Stimulated activated CD4-positive, alpha-beta T cell treated with anti-CD3 and anti-CD28 coated beads, TNF-alpha, amount 100 ng/mL, for 1 hour (primary cell): ENCODE results near the gene MT1A.
"Not testable (repeated sequence)": the region's sequence is repeated elsewhere in the genome, so short reads cannot be mapped to it uniquely, and the experiment has no call there.

ENCODE experiments used
- DNase-seq, 3 donors: peaks; one replicate each; pipeline ENCODE4 v3.0.0-alpha.2; 2020; ENCODE audit warnings: low read depth in 3 of 3, low spot score in 1 of 3

The MT1A gene

DNA sequence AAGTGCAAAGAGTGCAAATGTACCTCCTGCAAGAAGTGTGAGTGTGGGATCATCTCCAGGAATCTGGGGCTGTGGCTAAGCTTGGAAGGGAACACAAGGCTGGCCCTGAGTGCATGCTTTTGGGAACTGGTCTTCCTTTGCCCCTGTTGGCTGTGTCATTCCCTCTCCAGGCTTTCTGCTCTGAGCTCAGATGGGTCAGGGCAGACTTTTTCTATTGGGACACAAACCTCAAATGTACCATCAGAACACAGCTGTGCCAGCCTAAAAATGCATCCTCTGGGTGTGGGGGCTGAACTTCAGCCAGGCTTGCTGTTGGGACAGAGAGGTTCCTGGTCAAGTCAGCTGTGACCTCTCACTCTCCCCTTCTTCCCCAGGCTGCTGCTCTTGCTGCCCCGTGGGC lies 14.1 kb downstream of the MT1A start:
- no peak for DNase-seq

DNA sequence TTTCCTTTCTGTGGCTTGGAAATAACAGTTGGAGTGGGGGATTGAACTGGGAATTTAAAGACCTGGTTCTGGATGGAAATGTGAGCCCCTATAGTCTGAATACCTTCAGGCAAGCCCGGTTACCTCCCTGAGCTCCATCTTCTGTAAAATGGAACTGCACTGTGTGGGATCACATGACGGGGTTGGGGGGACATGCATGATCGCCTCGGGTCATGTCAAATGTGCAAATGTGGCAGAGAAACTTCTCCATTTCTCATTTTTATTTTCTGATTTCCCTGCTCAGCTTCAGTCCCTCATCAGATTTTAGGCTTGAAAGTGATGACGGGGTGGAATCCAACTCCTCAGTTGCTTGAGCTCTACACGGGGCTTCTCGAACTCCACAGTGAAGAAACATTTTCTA lies 14.8 kb downstream of the MT1A start:
- DNase-seq: no peak

GRCh38 chr16:56657555-56658326 lies 19.3 kb downstream of the MT1A start, which contains the start of gene MT1F:
Gene MT1F (plus strand): TSS chr16:56657959. CDS start chr16:56658059, 100 bp downstream.
- peak; percentile 16 to 67 (median 29) for DNase-seq

GRCh38 chr16:56658327-56658875 lies 19.9 kb downstream of the MT1A start:
- DNase-seq: no peak

DNA sequence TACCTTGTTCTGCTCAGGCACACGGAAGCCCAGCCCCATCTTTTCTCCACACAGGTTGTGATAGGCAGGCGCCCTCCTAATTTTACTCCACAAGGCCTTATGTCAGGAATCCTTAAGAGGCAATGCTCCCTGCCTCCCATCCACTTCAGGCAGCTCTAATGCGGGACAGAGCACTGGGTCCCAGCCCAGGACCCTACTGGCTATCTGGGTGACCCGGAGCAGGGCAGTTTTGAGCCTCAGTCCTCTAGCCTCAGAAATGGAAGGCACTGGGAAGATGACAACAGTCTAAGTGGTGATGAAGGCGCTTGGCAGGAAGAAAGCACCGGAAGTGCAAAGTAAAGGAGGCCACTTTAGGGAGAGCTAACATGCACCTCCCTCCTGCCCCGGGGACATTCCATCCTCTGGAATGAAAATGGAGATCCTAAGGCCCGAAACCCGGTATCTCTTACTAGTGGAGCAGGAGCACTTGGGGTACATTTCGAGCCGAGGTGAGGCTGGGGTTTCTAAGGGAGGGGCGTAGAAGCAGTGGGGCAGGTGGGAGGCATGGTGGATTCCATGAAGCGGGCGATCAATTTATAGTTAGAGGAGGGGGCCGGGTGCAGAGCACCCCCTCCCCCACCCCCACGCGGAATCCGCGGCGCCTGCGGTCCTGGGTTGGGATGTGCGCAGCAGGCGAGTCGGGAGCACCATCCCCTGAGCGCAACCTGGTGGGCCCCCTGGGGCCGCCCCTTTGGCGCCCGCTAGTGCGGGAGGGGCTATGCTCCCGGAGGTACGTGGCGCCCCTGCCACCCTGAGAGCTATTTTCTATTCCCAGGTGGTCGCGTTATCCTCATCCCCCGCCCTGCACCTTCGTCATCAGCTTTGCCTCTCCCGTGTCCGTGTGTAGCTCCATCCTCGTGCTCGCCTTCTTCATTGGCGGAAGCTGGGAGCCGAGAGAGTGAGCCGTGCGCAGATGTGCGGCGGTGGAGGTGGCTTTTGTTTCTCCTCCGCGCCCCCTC lies 24.2 kb downstream of the MT1A start:
- DNase-seq: no peak

- DNase-seq: no peak
These were observed 26.0 kb downstream of the MT1A start for GRCh38 chr16:56664506-56664905.

DNA sequence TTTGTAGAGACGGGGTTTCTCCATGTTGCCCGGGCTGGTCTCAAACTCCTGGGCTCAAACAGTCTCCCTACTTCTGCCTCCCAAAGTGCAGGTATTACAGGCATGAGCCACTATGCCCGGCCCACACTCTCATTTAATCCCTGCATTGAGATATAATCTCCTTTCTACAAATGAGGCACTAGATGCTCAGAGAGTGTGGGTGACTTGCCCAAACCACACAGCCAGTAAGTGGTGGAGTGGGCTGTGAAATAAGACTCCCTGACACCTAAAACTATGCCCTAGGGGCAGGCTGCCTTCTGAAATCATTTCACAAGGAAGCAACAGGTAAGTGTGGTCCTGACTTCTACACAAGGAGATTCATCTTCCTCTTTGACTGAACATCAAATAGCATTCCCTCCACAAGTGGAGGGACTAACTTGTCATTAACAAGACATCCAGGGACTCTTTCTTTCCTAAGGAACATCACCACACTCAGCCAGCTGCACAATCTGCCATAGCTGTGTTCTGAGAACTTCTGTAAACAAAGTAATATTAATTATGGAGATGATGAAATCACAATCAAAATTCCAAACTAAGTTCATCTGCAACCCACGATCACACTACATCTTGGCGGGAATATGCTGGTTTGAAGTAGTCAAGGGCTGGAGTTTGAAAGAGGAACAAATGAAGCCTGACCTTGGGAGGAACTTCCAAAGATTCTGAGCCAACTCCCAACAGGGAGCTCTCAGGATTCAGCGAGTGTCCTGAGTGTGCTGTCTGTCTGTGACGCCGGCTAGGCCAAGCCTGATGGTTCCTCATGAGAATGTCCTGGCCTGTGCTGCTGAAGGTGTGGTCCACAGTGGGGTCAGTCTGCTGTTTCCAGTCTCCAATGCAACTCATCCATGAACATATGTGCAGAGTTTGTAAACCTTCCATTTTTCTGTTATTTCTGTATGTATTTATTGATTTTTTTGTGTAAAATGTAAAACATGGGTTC lies 27.1 kb downstream of the MT1A start:
- DNase-seq: not testable (repeated sequence)

GRCh38 chr16:56667581-56668571 lies 29.4 kb downstream of the MT1A start, which contains the start of gene MT1G:
Gene MT1G (minus strand): TSS chr16:56668065. CDS start chr16:56667993, 72 bp downstream.
- DNase-seq: no peak

DNA sequence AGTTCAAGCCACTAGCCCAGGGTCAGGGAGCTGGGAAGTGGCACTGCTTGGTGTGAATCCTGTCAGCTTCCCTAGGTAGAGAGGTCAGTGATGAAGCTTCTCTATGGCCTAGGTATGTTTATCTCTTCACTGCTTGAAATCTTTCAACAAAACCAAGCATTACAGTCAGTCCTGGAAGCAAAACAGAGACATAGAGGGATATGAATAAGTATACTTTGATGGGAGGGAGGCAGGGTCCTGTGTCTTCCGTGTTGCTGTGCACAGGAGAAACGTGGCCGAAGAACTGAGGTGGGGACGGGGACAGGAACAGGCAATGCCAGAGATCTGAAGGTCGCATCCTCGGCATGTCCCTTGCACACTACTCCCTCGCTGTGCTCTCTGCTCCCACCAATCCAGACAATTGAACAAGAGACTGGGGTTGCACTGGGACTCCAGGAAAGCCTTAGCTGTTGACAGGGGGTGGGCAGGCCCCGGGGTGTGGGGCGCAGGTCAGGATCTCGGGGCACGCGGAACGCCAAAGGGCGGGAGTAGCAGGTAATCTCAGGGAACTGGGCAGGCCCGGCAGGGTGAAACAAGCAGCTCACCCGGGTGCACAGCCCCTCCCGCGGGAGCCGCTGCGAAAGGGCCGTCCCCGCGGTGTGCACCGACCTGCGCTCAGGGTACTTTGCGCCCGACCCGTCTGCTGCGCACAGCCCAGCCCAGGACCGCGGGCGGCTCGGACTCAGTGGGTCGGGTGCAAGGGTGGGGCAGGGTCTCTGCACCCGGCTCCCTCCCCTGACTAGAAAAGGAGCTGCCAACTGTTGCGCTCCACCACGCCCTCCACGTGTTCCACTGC lies 30.8 kb downstream of the MT1A start, which contains the start of gene MT1H:
MT1H (plus strand) TSS at position 810 of the 835 bp plus-strand sequence. CDS start 71 bp downstream, outside the sequence.
- DNase-seq: no peak

GRCh38 chr16:56669840-56670619 lies 31.6 kb downstream of the MT1A start:
- DNase-seq: no peak

DNA sequence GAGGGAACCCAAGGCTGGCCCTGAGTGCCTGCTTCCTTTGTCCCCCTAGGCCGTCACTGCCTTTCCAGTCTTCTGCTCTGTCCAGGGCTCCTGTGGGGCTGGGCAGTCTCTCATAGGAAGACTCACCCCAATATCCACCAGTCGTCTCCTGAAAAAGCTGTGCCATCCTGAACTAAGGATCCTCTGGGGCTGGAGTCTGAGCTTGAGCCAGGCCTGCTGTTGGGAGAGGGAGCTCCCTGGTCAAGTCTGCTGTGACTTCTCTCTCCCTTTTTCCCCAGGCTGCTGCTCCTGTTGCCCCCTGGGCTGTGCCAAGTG lies 32.1 kb downstream of the MT1A start:
- no peak for DNase-seq

DNA sequence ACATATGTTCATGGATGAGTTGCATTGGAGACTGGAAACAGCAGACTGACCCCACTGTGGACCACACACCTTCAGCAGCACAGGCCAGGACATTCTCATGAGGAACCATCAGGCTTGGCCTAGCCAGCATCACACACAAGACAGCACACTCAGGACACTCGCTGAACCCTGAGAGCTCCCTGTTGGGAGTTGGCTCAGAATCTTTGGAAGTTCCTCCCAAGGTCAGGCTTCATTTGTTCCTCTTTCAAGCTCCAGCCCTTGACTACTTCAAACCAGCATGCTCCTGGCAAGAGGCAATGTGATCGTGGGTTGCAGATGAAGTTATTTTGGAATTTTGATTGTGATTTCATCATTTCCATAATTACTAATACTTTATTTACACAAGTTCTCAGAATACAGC lies 33.2 kb downstream of the MT1A start:
- not testable (repeated sequence) for DNase-seq

DNA sequence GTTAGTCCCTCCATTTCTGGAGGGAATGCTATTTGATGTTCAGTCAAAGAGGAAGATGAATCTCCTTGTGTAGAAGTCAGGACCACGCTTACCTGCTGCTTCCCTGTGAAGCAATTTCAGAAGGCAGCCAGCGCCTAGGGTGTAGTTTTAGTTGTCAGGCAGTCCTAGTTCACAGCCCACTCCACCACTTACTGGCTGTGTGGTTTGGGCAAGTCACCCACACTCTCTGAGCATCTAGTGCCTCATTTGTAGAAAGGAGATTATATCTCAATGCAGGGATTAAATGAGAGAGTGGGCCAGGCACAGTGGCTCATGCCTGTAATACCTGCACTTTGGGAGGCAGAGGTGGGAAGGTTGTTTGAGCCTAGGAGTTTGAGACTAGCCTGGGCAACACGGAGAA lies 33.7 kb downstream of the MT1A start:
- not testable (repeated sequence) for DNase-seq

DNA sequence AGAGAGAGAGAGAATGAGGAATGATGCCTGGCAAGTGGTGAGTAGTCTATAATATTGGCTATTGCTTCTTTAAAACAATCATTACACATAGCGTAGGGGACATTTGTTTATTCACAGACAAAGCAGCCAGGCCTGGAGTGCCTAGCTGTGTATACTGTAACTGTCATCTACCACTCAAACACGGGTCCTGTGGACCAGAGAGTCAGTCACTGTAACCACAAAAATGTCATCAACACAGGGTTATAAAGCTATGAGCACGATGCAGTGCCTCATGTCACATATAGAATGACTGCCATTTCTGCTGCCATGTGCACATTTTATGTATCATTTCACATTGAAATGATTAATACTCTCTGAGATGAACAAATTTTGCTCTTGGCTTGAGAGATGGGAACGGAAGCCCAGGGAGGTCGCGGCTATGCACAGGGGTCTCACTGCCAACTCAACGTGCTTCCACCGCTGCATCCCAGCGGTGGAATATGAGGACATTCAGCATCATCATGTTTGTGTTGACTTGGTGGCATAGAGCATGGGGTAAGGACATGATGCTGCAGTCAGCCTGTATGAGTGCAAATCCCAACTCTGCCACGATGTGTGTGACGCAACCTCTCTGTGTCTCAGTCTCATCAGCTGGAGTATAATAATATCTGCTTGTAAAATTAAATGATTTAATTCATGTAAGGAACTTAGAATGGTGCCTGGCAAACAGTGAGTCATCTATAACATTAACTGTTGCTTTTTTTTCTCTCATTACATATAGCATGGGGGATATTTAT lies 34.5 kb downstream of the MT1A start:
- no peak for DNase-seq

DNA sequence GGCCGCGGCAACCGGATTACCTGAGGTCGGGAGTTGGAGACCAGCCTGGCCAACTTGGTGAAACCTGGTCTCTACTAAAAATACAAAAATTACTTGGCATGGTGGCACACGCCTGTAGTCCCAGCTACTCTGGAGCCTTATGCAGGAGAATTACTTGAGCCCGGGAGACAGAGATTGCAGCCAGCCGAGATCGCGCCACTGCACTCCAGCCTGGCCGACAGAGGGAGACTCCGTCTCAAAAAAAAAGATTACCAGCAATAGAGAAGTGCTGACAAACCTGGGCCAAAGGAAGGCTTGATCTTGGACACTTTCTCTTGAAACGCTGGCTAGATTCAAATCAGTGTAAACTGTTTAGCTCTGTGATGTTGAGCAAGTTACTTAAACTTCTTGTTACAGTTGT lies 35.5 kb downstream of the MT1A start:
- no peak for DNase-seq

DNA sequence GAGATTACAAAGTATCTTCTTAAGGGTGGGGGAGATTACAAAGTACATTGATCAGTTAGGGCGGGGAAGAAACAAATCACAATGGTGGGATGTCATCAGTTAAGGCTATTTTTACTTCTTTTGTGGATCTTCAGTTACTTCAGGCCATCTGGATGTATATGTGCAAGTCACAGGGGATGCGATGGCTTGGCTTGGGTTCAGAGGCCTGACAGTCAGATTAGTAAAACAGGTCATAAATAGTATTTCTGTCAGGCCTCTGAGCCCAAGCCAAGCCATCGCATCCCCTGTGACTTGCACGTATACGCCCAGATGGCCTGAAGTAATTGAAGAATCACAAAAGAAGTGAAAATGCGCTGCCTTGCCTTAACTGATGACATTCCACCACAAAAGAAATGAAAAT lies 36.1 kb downstream of the MT1A start:
- not testable (repeated sequence) for DNase-seq
